ENCODE measurements around the gene PEF1.

- no peak for TF ChIP-seq CTCF (IDR thresholded peaks at IDR 0.05; ENCODE audit: poor library complexity)
- TF ChIP-seq EZH2 (IDR thresholded peaks at IDR 0.05; ENCODE audit: borderline replicate concordance) = no peak
- TF ChIP-seq EZH2phosphoT487 (IDR thresholded peaks at IDR 0.05; ENCODE audit: low read depth, severe bottlenecking, unreplicated experiment) = no peak
Observed at GRCh38 chr1:31592132-31592531, 52.5 kb downstream of the PEF1 start.
